Sciatic nerve (tissue), 2 donors: ENCODE results near the gene WDR75. TPM values are rescaled to one million over a fixed set of nuclear protein-coding genes. Genes with fewer than 3 reads are reported as not detected.
A peak's percentile ranks its signal among the peaks of the same experiment; 100 is the strongest.
"Not testable (repeated sequence)": the region's sequence is repeated elsewhere in the genome, so short reads cannot be mapped to it uniquely, and the experiment has no call there.

ENCODE experiments used
- ATAC-seq: fragments of 200-7000 bp; cut with Tn5 transposase; one replicate; pipeline ENCODE4 v1.9.1; 2020; ENCODE audit warnings: mild to moderate bottlenecking, moderate library complexity
- DNase-seq: peaks from one replicate; pipeline ENCODE4 v3.0.0-alpha.2; 2020; ENCODE audit warnings: low spot score
- intact Hi-C: fragments of 100-400 bp; cut with DNase I; formaldehyde crosslinking; loops from one replicate; pipeline ENCODE4 v1.14.2; 2022
- total RNA-seq: library from RNA; stranded (reverse); fragmentation: NEBNext Ultra II Directional; extraction: Animal tissue kit (Norgen Biotek cat#: 25700); gene quantifications from one replicate; pipeline ENCODE4 v1.2.1, GENCODE V29; 2021
- donor health status: DM: no; HTN: no; CAD: no.
- donor health status: DM: no; HTN: no; CAD: no.

The WDR75 gene
- total RNA-seq, 1 donor from 2014 or later, result 31.5 TPM

- intact Hi-C loops, result no loop called here
- no peak for DNase-seq
- no peak for ATAC-seq
These were observed 3.3 kb upstream of the WDR75 start for GRCh38 chr2:189437926-189438325.

DNA sequence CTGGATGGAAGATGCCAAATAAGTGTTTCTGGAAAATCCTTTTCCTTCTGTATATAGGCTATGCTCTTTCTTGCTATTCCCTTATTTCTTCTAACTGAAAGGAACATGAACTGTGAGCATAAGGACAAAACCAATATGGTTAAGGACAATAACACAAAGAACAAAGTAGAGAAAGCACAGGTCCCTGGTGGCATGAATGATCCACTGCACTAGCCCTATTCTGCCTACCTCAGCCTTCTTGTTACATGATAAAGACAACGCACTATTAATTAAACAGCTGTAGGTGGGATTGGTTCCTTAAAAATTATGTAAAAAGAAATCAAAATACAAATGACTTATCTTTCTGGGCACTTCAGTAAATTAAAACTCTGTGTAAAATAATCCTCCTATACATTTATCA lies 1.9 kb upstream of the WDR75 start:
- intact Hi-C loops, result no loop called here
- DNase-seq, result no peak
- ATAC-seq, result no peak

GRCh38 chr2:189440644-189440946 lies 679 bp upstream of the WDR75 start:
- ATAC-seq (peak; percentile 67), DNase-seq (peak; percentile 61)
- intact Hi-C loops, result no loop called here

DNA sequence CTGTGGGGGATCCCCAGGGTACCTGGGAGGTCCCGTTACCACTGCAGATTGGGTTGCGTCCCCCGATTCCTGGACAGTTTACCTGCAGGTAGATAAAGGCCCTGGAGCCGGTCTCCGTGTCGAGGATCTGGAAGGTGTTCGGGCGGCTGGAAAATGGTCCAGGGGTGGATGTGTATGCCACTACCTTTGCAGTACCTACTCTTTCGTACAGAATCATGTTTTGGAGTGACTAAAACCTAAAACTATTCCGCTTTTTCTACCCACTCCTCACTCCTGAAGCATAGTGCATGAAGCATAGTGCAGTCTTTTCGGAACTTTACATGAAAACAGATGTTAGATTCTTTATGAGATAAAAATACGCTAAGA lies 418 bp downstream of the WDR75 start:
- intact Hi-C loops, result no loop called here
- ATAC-seq (no peak), DNase-seq (no peak)

DNA sequence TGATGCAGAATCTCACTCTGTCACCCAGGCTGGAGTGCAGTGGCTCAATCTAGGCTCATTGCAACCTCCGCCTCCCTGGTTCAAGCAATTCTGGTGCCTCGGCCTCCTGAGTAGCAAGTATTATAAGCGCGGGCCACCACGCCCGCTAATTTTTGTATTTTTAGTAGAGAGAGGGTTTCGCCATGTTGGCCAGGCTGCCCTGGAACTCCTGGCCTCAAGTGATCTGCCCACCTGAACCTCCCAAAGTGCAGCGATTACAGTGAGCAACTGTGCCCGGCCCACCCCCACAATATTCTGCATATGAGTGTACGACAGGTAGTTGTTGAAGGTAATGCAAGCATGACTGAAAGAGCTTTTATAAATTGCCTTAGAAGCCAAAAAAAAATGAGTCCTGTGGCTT lies 1.2 kb downstream of the WDR75 start:
- DNase-seq (no peak), ATAC-seq (no peak)
- intact Hi-C loops, result no loop called here

DNA sequence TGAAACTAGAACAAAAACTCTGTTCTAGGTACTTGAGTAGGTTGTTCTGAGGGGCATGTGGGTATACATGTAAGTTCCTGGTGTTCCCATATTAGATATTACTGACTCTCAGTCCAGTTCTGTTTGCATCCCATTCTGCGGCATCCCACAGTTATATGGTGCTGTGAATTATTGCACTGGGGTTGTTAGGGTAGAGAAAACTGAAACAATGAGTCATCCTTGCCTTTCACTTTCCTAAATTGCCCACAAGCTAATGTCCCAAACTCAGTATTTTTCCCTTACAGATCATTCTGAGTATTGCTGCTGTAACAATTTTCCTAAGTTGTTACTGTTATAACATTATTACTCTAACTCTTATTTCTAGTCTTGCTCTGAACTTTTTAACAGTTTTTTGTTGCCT lies 3.0 kb downstream of the WDR75 start:
- ATAC-seq (no peak), DNase-seq (no peak)
- intact Hi-C loops, result no loop called here

DNA sequence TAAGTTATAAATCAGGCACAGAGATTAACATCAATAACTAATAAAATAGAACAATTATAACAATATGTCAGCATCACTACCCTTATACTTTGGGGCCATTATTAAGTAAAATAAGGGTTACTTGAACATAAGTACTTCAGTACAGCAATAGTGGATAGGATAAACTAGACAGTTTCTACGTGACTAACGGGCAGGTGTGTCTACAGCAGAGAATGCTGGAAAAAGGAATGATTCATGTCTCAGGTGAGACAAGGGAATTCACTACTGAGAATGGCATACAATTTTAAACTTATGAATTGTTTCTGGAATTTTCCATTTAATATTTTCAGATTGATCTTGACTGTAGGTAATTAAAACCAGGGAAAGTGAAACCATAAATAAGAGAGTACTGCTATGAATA lies 5.5 kb downstream of the WDR75 start:
- ATAC-seq, result no peak
- intact Hi-C loops, result no loop called here

DNA sequence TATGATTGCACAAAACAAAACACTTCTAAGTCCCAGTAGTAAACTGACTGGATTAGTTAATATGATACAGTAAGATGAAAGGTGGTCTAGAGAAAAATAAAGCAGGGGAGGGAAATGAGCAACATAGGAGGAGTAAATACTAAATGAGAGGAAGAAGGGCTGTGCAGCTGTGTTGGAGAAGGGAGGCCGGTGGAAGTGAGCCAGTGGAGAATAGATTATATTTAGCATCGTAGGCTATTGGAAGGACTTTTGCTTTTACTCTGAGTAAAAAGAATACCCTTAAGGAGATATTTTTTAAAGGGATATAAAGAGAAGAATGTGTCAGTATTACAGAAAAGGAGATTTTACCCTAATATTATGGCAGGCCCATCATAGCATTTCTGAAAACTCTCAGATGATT lies 12.7 kb downstream of the WDR75 start:
- no peak for DNase-seq
- intact Hi-C loops, result no loop called here
- ATAC-seq, result no peak

More for the DNA sequence above, 5.5 kb downstream of the WDR75 start:
- DNase-seq, result no peak

- intact Hi-C loops, result no loop called here
- ATAC-seq (no peak), DNase-seq (no peak)
These were observed 23.8 kb downstream of the WDR75 start for GRCh38 chr2:189465076-189465475.

- ATAC-seq, result no peak
- intact Hi-C loops, result no loop called here
- no peak for DNase-seq
These were observed 24.2 kb downstream of the WDR75 start for GRCh38 chr2:189465478-189465877.

DNA sequence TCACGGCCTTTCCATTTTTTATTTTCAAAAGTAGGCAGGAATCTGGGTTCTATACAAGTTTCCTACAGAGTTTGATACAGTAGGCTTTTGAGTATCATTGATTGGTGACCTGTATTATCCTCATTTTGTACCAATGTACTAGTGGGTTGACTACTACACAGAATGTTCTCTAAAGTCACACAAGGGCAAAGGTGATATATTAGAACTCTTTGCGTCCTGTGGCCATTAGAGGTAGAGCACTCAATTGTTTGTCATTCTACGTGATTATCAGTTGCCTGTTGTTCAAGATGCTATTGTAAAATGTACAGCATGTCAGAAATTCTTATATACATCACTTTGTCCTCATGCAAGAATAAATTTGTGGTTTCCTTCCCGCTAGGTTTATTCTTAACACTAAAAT lies 24.8 kb downstream of the WDR75 start:
- DNase-seq (no peak), ATAC-seq (no peak)
- intact Hi-C loops, result no loop called here

- intact Hi-C loops, result no loop called here
- peak; percentile 70 for ATAC-seq
These were observed 25.4 kb downstream of the WDR75 start for GRCh38 chr2:189466656-189467055.

DNA sequence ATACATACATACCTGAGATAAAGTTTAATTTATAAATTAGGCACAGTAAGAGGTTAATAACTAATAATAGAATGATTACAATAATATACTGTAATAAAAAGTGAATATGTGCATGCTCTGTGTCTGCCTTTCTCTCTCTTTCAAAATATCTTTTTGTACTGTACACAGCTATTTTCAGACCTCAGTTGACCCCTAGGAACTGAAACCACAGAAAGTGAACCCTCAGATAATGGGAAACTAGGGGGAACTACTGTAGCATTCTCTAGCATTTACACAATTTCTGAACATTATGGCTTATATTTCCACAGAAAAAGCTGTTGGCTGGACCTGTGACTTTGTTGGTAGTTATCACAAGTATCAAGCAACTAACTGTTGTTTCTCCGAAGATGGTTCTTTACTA lies 25.9 kb downstream of the WDR75 start:
- DNase-seq (no peak), ATAC-seq (peak; percentile 32)
- intact Hi-C loops, result no loop called here

More at GRCh38 chr2:189466656-189467055, 25.4 kb downstream of the WDR75 start:
- no peak for DNase-seq

DNA sequence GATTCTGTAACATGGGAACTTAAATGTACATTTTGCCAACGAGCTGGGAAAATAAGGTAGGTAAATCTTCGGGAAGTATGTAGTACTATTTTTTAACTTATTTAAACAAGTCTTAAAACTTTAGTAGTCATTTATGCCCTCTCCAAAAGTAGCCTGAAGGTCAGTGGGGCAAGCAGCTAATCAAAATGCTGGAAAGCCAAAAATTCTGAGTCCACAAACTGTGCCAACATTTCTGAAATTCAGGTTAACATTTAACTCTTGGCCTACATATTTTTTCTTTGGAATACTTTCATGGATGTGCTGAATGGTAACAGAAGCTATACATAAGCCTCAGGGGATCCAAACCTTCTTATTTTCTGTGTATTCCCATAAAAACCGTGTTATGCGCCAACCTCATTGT lies 26.3 kb downstream of the WDR75 start:
- ATAC-seq (no peak), DNase-seq (no peak)
- intact Hi-C loops, result no loop called here

- DNase-seq, result no peak
- intact Hi-C loops, result no loop called here
- ATAC-seq, result no peak
These were observed 33.3 kb downstream of the WDR75 start for GRCh38 chr2:189474526-189474925.

GRCh38 chr2:189477756-189478155 lies 36.5 kb downstream of the WDR75 start:
- ATAC-seq, result no peak

DNA sequence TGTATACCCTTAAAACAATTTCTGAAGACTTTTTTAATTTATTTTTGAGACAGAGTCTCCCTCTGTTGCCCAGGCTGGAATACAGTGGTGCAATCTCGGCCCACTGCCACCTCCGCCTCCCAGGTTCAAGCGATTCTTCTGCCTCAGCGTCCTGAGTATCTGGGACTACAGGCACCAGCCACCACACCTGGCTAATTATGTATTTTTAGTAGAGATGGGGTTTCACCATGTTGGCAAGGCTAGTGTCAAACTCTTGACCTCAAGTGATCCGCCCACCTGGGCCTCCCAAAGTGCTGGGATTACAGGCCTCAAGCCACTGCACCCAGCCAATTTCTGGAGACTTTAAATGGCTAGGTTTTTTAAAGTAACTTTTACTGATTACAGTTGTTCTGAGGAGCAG lies 37.0 kb downstream of the WDR75 start:
- ATAC-seq, intact Hi-C loops, DNase-seq: not testable (repeated sequence)

More at GRCh38 chr2:189477756-189478155, 36.5 kb downstream of the WDR75 start:
- intact Hi-C loops, result no loop called here
- no peak for DNase-seq

DNA sequence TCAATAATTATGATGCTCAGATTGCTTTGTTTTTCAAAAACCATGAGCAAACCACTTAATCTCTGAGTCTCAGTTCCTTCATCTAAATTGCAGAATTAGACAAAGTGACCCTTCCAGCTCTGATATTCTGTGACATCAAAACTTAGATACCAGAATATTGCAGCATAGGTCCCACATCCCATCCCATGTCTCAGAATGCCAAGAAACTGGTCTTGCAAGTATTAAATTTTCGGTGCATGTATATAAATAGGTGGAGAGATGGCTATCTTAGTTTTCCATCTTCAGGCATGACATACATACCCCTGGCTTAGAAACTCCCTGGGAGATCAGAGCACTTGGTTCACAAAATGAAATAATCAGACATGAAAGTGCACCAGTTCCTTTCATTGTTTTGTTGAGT lies 39.8 kb downstream of the WDR75 start:
- ATAC-seq, result no peak
- intact Hi-C loops, result no loop called here
- no peak for DNase-seq

GRCh38 chr2:189483571-189483970 lies 42.3 kb downstream of the WDR75 start:
- intact Hi-C loops, result no loop called here
- DNase-seq, result no peak
- no peak for ATAC-seq

GRCh38 chr2:189483980-189484740 lies 42.9 kb downstream of the WDR75 start:
- DNase-seq (no peak), ATAC-seq (no peak)
- intact Hi-C loops, result no loop called here

GRCh38 chr2:189485146-189485545 lies 43.9 kb downstream of the WDR75 start:
- DNase-seq (no peak), ATAC-seq (no peak)
- intact Hi-C loops, result no loop called here
